ENCODE results near the gene PGGHG. TPM values are rescaled to one million over a fixed set of nuclear protein-coding genes. Genes with fewer than 3 reads are reported as not detected.

PGGHG gene
- total RNA-seq, 4 donors from 2014 or later: 8.5 to 35.3 (median 15.5) TPM

DNA sequence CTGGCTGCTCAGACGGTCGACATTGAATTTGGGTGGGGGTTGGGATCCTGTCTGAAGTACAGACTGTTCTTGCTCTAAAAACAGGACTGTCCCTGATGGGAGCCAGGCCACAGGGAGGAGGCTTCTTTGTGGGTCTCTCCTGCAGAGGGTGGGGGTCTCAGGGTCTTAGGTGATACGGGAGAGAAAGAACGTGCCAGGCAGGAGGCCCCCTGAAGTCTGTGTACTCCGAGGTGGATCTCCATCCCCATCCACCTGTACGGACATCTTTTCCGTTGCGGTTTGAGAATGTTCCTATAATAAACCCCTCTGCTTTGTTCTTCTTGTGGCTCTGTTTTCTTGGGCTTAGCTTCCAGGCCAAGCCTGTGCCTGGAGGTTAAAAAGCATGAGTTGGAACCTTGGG, 36.3 kb upstream of the PGGHG start:
- Histone ChIP-seq H3K27me3 (no peaks in the 10 kb centered on the region), H3K9me3 (no peaks in the 10 kb centered on the region), H3K27ac (no peak overlapping the region), H3K36me3 (peaks cover 4 to 64% of the 10 kb centered on the region in 2 donors), H3K4me1 (no peaks in the 10 kb centered on the region), H3K4me3 (no peak overlapping the region)
- TF ChIP-seq EP300 (IDR thresholded peaks at IDR 0.05): no peak
- no peak for TF ChIP-seq POLR2AphosphoS5 (IDR thresholded peaks at IDR 0.05)
- no peak for TF ChIP-seq POLR2A (IDR thresholded peaks at IDR 0.05)
- TF ChIP-seq, protein P1, sequence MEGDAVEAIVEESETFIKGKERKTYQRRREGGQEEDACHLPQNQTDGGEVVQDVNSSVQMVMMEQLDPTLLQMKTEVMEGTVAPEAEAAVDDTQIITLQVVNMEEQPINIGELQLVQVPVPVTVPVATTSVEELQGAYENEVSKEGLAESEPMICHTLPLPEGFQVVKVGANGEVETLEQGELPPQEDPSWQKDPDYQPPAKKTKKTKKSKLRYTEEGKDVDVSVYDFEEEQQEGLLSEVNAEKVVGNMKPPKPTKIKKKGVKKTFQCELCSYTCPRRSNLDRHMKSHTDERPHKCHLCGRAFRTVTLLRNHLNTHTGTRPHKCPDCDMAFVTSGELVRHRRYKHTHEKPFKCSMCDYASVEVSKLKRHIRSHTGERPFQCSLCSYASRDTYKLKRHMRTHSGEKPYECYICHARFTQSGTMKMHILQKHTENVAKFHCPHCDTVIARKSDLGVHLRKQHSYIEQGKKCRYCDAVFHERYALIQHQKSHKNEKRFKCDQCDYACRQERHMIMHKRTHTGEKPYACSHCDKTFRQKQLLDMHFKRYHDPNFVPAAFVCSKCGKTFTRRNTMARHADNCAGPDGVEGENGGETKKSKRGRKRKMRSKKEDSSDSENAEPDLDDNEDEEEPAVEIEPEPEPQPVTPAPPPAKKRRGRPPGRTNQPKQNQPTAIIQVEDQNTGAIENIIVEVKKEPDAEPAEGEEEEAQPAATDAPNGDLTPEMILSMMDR (IDR thresholded peaks at IDR 0.05): no peak
- ATAC-seq: no peak
- 83% methylated on average over 2 of the region's 8 CpGs; no CpG with 5 or more reads in 1 of the 2 donors for WGBS, 2 donors (ENCODE audit: low coverage in 1 of 2)

- TF ChIP-seq POLR2AphosphoS5 (IDR thresholded peaks at IDR 0.05) (no peak), EP300 (IDR thresholded peaks at IDR 0.05) (no peak), POLR2A (IDR thresholded peaks at IDR 0.05) (no peak)
- TF ChIP-seq, protein P1 (IDR thresholded peaks at IDR 0.05): no peak
- no peak for ATAC-seq
- 54 to 61% methylated on average over 7 to 9 of the region's 13 CpGs for WGBS, 2 donors (ENCODE audit: low coverage in 1 of 2)
- Histone ChIP-seq H3K4me3 (no peak overlapping the region), H3K9me3 (no peaks in the 10 kb centered on the region), H3K27ac (no peak overlapping the region), H3K27me3 (peaks cover 4% of the 10 kb centered on the region), H3K36me3 (peaks cover 4 to 57% of the 10 kb centered on the region in 2 donors), H3K4me1 (no peaks in the 10 kb centered on the region)
Observed at GRCh38 chr11:253160-253885, 35.6 kb upstream of the PGGHG start.

GRCh38 chr11:253886-254270, 35.0 kb upstream of the PGGHG start:
- Histone ChIP-seq H3K36me3 (peaks cover 4 to 52% of the 10 kb centered on the region in 2 donors), H3K27ac (no peak overlapping the region), H3K27me3 (peaks cover 9% of the 10 kb centered on the region), H3K4me3 (no peak overlapping the region), H3K9me3 (no peaks in the 10 kb centered on the region), H3K4me1 (no peaks in the 10 kb centered on the region)
- 46 to 86% methylated on average over 1 to 3 of the region's 5 CpGs for WGBS, 2 donors (ENCODE audit: low coverage in 1 of 2)
- no peak for ATAC-seq
- no peak for TF ChIP-seq EP300 (IDR thresholded peaks at IDR 0.05)
- TF ChIP-seq, protein P1 (IDR thresholded peaks at IDR 0.05): no peak
- TF ChIP-seq POLR2AphosphoS5 (IDR thresholded peaks at IDR 0.05): no peak
- no peak for TF ChIP-seq POLR2A (IDR thresholded peaks at IDR 0.05)

DNA sequence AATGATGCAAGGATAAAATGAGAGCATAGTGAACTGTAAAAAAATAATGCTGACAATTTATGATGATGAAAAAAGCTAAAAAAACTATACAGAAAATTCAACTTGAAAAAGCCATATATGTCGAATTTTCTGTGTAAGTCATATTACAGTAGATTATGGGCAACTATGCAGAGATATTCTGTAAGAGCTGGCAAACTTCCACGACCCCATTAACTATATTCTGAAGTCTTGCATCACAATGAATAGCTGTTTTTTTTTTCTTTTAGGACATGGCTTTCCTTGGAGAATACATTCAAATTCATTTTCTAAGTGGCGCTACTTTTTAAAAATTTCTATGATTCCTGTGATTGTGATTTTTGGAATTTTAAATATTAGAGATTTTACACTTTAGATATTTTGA, 33.8 kb upstream of the PGGHG start:
- no peak for ATAC-seq
- WGBS, 2 donors (ENCODE audit: low coverage in 1 of 2): 50 to 67% methylated on average over 3 of the region's 3 CpGs
- H3K4me3 ChIP-seq: no peak overlapping the region
- peaks cover 4 to 39% of the 10 kb centered on the region in 2 donors for H3K36me3 ChIP-seq
- no peaks in the 10 kb centered on the region for H3K4me1 ChIP-seq
- no peak overlapping the region for H3K27ac ChIP-seq
- no peaks in the 10 kb centered on the region for H3K9me3 ChIP-seq
- TF ChIP-seq, protein P1 (IDR thresholded peaks at IDR 0.05): no peak
- TF ChIP-seq POLR2AphosphoS5 (IDR thresholded peaks at IDR 0.05): no peak
- no peak for TF ChIP-seq POLR2A (IDR thresholded peaks at IDR 0.05)
- TF ChIP-seq EP300 (IDR thresholded peaks at IDR 0.05): no peak
- peaks cover 15% of the 10 kb centered on the region for H3K27me3 ChIP-seq

DNA sequence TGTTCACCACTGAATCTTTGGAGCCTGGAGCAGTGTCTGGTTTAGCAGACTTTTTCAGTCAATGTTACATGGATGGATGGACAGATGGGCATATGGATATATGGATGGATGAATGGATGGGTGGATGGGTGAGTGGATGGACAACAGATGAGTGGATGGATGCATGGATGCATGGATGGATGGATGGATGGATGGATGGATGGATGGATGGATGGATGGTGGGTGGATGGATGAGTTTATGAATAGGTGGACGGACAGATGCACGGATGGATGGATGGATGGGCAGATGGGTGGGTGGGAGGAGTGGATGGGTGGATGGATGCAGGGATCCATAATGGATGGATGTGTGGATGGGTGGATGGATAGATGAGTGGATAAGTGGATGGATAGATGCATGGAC, 33.1 kb upstream of the PGGHG start:
- H3K4me3 ChIP-seq: no peak overlapping the region
- ATAC-seq: no peak
- H3K27me3 ChIP-seq: peaks cover 15% of the 10 kb centered on the region
- WGBS, 2 donors (ENCODE audit: low coverage in 1 of 2): 73 to 93% methylated on average over 2 of the region's 2 CpGs
- H3K9me3 ChIP-seq: no peaks in the 10 kb centered on the region
- H3K27ac ChIP-seq: no peak overlapping the region
- H3K4me1 ChIP-seq: no peaks in the 10 kb centered on the region
- H3K36me3 ChIP-seq: peaks cover 4 to 32% of the 10 kb centered on the region in 2 donors
- TF ChIP-seq POLR2AphosphoS5 (IDR thresholded peaks at IDR 0.05): no peak
- TF ChIP-seq, protein P1 (IDR thresholded peaks at IDR 0.05): no peak
- TF ChIP-seq POLR2A (IDR thresholded peaks at IDR 0.05): no peak
- no peak for TF ChIP-seq EP300 (IDR thresholded peaks at IDR 0.05)
